Activated T-helper 1 cell treated with anti-CD3 and anti-CD28 coated beads, Interleukin-12 subunit alpha, Interleukin-12 subunit beta, Interleukin-2, Interleukin-4 antibody, amounts not matched to agents 30 ng/mL and 10 ng/mL and 1 ng/mL, durations not matched to agents 14 hours and 24 hours and 36 hours (primary cell): ENCODE measurements around the gene IL10. TPM values are rescaled to one million over a fixed set of nuclear protein-coding genes. Genes with fewer than 3 reads are reported as not detected.
A peak's percentile ranks its signal among the peaks of the same experiment; 100 is the strongest.

Experiments used
- DNase-seq: peaks from one replicate; pipeline ENCODE4 v3.0.0; 2021; ENCODE audit warnings: low spot score
- H3K27ac Mint-ChIP-seq: one replicate; pipeline ENCODE4 v1.8.0; 2021; ENCODE audit warnings: mild to moderate bottlenecking, mixed read lengths
- H3K27me3 Mint-ChIP-seq: one replicate; pipeline ENCODE4 v1.8.0; 2022; ENCODE audit warnings: mild to moderate bottlenecking, moderate library complexity, mixed read lengths; ENCODE audit not compliant: insufficient read depth
- H3K36me3 Mint-ChIP-seq: one replicate; pipeline ENCODE4 v1.8.0; 2021; ENCODE audit warnings: low read depth, mixed read lengths
- H3K4me1 Mint-ChIP-seq: one replicate; pipeline ENCODE4 v1.8.0; 2021; ENCODE audit warnings: low read depth, mixed read lengths
- H3K4me3 Mint-ChIP-seq: one replicate; pipeline ENCODE4 v1.8.0; 2021; ENCODE audit warnings: mild to moderate bottlenecking, moderate library complexity, mixed read lengths
- H3K9me3 Mint-ChIP-seq: one replicate; pipeline ENCODE4 v1.8.0; 2021; ENCODE audit warnings: mixed read lengths
- intact Hi-C: fragments of 100-400 bp; cut with micrococcal nuclease; formaldehyde crosslinking; loops from one replicate; pipeline ENCODE4 v1.15.1; 2024
- total RNA-seq: library from RNA; stranded (reverse); gene quantifications from 2 replicates; pipeline ENCODE4 v1.2.3, GENCODE V29; 2022

IL10 gene
- total RNA-seq, 1 donor from 2014 or later = 4.4 TPM

DNA sequence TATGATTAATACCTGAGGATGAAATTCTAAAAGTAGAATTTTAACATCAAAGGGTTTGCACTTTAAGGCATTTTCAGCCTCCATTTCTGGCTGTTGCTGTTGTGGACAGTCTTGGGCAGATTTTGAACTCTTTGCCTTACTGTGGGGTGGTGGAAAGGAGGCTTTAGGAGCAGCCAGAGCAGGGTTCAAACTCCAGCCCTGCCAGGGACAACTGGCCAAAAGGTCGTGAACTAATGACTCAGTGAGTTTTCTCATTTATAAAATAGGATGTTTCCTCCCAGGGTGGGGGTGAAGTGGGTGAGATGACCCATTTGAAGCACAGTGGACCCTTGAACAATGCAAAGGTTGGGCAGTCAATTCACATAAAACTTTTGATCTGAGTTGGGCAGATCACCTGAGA, 50.8 kb downstream of the IL10 start:
- intact Hi-C loops = no loop called here
- peaks cover 79% of the 10 kb centered on the region for H3K4me1 Mint-ChIP-seq
- DNase-seq = no peak
- H3K9me3 Mint-ChIP-seq = no peaks in the 10 kb centered on the region
- no peaks in the 10 kb centered on the region for H3K27me3 Mint-ChIP-seq
- H3K4me3 Mint-ChIP-seq = no peak overlapping the region
- H3K27ac Mint-ChIP-seq = no peak overlapping the region
- H3K36me3 Mint-ChIP-seq = peaks cover 5% of the 10 kb centered on the region

DNA sequence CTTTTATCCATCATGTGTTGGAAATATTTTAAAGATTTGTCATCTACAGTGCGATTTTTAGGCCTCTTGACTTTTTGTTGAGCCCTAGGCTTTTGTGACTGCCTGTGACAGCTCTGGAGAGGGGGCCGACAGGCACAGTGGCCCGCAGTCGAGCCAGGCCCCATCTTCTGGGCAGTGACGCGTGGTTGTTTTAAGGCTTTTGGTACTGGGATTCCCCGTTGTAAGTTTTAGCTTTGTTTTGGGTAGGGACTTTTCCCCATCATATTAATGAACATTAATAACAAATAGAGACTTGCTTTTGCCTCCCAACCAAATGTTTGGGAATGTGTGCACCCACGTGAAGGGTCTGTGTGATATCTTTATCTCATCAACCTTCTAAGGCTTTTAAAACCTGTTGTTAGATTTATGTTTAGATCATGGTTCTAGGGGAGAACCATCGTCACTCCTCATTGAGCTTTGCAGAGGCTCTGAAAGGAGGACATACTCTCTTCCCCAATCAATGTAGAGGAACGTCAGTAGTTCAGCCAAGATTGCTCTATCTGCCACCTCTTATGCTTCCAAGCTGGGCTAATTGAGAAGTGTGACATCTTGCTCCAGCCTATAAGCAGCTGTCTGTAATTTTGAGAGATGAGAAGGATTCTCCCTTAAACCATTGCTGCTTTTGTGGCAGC, 53.0 kb downstream of the IL10 start:
- intact Hi-C loops = no loop called here
- H3K36me3 Mint-ChIP-seq = peaks cover 5% of the 10 kb centered on the region
- H3K27ac Mint-ChIP-seq = no peak overlapping the region
- H3K9me3 Mint-ChIP-seq = no peaks in the 10 kb centered on the region
- H3K4me3 Mint-ChIP-seq = no peak overlapping the region
- H3K27me3 Mint-ChIP-seq = no peaks in the 10 kb centered on the region
- H3K4me1 Mint-ChIP-seq = peaks cover 78% of the 10 kb centered on the region
- DNase-seq = no peak

DNA sequence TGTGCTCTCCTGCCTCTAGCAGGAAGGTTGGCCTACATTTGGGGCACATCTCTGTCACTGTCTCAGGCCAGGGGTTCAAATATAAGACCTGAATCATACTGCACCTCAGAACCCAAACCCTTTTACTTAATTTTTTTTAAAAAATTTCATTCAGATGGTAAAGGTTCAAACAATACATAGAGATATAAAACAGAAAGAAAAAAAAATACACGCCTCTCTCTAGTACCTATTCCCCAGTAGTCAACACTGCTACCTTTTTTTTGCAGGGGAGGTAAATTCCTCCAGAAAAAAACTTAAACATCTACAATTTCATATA, 54.7 kb downstream of the IL10 start:
- DNase-seq = no peak
- intact Hi-C loops = no loop called here
- Mint-ChIP-seq H3K4me3 (peak overlapping the region; percentile 47), H3K36me3 (peaks cover 7% of the 10 kb centered on the region), H3K9me3 (no peaks in the 10 kb centered on the region), H3K4me1 (peaks cover 78% of the 10 kb centered on the region), H3K27ac (peak overlapping the region; percentile 74), H3K27me3 (no peaks in the 10 kb centered on the region)

Other genes starting within 250 kb of the IL10 start
- 89.1 and 101 TPM in 2 replicates for gene EIF2D, start 160.0 kb downstream of the IL10 start, total RNA-seq
- 22.1 and 23.3 TPM in 2 replicates for gene DYRK3, start 137.0 kb downstream of the IL10 start, total RNA-seq
- gene MAPKAPK2, start 87.6 kb downstream of the IL10 start, total RNA-seq = 117 and 120 TPM in 2 replicates
- not detected in 2 replicates for gene IL19, start 1.7 kb downstream of the IL10 start, total RNA-seq
- gene IL20, start 93.1 kb upstream of the IL10 start, total RNA-seq = not detected in 2 replicates
- 4.4 and 6.8 TPM in 2 replicates for gene IL24, start 124.9 kb upstream of the IL10 start, total RNA-seq
- 24.5 and 27.9 TPM in 2 replicates for gene FCMR, start 149.4 kb upstream of the IL10 start, total RNA-seq
- gene PIGR, start 174.0 kb upstream of the IL10 start, total RNA-seq = 0.07 TPM in 1 of 2 replicates, not detected in the other
- not detected in 2 replicates for gene FCAMR, start 198.0 kb upstream of the IL10 start, total RNA-seq